ENCODE data around the gene KCNMA1. TPM values are rescaled to one million over a fixed set of nuclear protein-coding genes. Genes with fewer than 3 reads are reported as not detected.

The KCNMA1 gene
- total RNA-seq, 1 donor: 106 TPM

DNA sequence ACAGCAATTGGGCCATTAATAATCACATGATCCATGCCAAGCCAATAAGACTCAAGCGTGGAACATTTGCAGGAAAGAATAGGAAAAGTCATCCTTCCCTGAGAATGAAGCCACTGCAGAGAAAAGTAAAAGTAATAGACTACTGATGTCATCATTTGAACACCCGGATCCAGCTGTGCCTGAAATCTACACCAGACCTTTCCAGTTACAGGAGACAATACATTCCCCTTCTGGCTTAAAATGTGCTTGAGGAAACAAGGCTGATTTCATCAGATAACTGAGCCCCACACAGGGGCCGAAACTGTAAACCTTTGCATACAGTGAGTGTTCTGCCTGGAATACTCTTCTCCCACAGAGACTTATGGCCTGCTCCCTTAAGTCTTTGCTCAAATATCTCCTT lies 232.8 kb downstream of the KCNMA1 start:
- TF ChIP-seq, protein P1, sequence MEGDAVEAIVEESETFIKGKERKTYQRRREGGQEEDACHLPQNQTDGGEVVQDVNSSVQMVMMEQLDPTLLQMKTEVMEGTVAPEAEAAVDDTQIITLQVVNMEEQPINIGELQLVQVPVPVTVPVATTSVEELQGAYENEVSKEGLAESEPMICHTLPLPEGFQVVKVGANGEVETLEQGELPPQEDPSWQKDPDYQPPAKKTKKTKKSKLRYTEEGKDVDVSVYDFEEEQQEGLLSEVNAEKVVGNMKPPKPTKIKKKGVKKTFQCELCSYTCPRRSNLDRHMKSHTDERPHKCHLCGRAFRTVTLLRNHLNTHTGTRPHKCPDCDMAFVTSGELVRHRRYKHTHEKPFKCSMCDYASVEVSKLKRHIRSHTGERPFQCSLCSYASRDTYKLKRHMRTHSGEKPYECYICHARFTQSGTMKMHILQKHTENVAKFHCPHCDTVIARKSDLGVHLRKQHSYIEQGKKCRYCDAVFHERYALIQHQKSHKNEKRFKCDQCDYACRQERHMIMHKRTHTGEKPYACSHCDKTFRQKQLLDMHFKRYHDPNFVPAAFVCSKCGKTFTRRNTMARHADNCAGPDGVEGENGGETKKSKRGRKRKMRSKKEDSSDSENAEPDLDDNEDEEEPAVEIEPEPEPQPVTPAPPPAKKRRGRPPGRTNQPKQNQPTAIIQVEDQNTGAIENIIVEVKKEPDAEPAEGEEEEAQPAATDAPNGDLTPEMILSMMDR (IDR thresholded peaks at IDR 0.05; ENCODE audit: insufficient read depth, low read length): no peak
- DNase-seq (ENCODE audit: low read depth): no peak
- H3K4me3 ChIP-seq (ENCODE audit: low read depth, low read length): no peak overlapping the region

DNA sequence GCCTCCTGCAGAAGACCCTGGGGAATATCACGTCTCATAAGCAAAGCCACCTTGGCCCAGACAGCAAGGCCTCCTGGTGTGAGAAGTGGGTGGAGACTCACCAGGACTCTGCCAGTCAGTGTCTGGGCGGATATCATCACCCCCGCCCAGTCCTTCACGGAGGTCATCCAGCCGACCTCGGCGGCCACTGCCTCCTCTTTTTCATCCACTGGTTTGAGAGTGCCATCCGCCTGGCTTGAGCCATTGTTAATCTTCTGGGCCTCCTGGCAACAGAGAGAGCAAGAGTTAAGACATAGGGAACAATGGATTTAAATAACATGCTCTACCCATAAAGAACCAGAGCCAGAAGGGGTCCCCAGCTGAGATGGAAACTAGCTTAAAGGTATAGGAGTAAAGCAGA lies 233.8 kb downstream of the KCNMA1 start:
- no peak overlapping the region for H3K4me3 ChIP-seq (ENCODE audit: low read depth, low read length)
- no peak for DNase-seq (ENCODE audit: low read depth)
- TF ChIP-seq, protein P1 (IDR thresholded peaks at IDR 0.05; ENCODE audit: insufficient read depth, low read length): no peak

DNA sequence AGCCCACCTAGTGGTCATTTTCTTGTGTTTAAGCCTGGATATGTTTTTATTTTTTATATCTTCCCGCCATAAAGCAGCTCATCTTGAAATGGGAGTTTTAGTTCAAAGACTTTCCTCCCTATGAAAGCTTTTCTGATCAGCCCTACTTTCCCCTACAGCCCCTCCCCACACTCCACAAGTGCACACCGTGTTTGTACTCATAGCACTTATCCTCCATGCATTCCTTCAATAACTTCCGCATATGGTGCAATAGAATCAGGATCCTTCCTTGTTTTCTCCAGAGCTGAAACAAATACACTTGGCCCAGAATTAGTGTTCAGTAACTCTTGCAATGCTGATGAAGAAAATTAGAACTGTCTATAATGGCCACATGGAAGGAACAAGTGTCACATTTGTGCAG lies 235.9 kb downstream of the KCNMA1 start:
- TF ChIP-seq, protein P1 (IDR thresholded peaks at IDR 0.05; ENCODE audit: insufficient read depth, low read length): no peak
- DNase-seq (ENCODE audit: low read depth): no peak
- H3K4me3 ChIP-seq (ENCODE audit: low read depth, low read length): no peak overlapping the region

DNA sequence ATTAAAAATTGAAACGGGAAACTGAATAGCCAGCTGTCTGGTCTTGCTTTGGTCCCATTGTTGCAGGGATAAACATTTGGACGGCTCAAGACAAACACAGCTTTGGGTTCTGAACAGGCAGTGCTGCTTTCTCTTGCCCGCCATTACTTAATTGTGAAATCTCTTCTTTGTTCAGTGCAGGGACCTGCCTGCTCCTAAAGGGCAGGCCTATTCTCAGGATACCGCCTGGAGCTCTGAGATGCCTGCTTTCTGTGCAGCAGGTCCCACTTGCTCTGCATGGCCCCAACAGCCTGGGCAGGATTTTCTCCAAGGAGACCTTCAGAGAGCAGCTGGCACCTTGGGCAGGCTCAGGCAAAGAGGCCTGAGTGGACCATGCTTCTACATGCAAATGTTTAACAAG lies 237.6 kb downstream of the KCNMA1 start:
- no peak for DNase-seq (ENCODE audit: low read depth)
- TF ChIP-seq, protein P1 (IDR thresholded peaks at IDR 0.05; ENCODE audit: insufficient read depth, low read length): no peak
- H3K4me3 ChIP-seq (ENCODE audit: low read depth, low read length): no peak overlapping the region

DNA sequence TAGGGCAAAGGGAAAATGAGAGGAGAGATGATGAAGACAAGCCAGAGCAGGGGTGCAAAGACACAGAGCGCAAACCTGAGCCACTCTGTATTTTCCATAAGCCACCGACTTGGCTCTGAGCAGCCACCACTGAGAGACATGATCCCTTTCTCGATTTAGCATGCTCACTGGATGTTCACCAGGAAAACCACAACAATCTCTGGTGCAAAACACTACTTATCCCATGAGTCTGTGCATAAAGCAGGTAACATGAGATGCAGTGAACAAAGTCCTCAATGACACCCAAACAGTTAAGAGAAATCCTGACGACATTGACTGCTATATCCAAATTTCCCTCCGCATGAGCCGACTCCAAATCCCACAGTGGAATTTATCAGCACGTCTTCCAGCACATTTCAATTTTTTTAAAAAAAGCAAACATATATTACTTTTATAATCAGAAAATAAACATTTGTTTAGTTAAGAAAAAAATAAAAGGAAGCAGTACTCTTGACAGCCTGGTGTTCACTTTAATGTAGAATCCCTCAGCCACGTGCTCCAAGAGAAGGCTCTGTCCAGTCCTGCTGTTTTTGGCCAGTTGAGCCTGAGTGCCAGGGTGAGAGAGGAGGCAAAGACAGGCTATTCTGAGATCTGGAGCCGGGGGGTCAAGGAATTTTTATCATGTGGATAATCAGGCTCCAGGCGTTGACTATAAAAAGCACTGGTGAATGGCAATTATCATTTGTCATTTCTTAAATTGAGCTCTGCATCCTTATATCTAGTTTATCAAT lies 238.4 kb downstream of the KCNMA1 start:
- DNase-seq (ENCODE audit: low read depth): no peak
- H3K4me3 ChIP-seq (ENCODE audit: low read depth, low read length): no peak overlapping the region
- TF ChIP-seq, protein P1 (IDR thresholded peaks at IDR 0.05; ENCODE audit: insufficient read depth, low read length): no peak

DNA sequence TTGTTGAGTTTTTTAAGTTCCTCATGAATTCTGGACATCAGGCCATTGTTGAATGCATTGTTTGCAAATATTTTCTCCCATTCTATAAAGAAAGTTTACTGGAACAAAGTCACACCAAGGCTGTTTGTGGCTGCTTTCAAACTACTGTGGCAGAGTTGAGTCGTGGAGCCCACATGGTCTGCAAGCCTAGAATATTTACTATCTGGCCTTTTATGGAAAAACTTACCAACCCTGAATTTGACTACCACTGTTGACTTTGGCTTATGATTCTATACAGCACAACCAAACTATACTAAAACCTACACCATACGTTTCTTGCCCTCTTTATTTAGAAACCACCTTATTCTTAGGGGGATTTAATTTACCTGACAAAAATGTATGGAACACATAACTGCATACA lies 239.1 kb downstream of the KCNMA1 start:
- TF ChIP-seq, protein P1 (IDR thresholded peaks at IDR 0.05; ENCODE audit: insufficient read depth, low read length): no peak
- DNase-seq (ENCODE audit: low read depth): peak; percentile 20
- H3K4me3 ChIP-seq (ENCODE audit: low read depth, low read length): no peak overlapping the region

GRCh38 chr10:77397103-77397502 lies 240.5 kb downstream of the KCNMA1 start:
- H3K4me3 ChIP-seq (ENCODE audit: low read depth, low read length): no peak overlapping the region
- DNase-seq (ENCODE audit: low read depth): no peak
- TF ChIP-seq, protein P1 (IDR thresholded peaks at IDR 0.05; ENCODE audit: insufficient read depth, low read length): no peak
